ENCODE results near the gene PPP1R37.

The PPP1R37 gene

DNA sequence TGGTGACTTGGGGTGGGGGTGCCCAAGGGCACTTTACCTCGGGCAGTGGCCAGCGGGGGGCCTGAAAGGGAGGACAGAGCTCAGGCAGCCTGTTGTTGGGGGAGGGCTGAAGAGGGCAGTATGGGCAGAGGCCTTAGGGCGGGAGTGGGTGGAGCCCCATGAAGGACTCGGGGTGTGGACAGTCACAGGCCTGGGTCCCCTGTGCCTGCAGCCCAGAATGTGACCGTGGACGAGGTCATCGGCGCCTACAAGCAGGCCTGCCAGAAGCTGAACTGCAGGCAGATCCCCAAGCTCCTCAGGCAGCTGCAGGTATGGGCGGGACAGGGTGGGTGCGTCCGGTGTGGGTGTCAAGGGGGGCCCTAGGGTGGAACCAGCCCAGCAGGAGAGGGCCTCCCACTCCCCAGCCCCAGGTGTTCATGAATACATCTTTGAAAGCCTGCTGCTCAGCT is 45.3 kb downstream of the PPP1R37 start:
- no peak for DNase-seq

GRCh38 chr19:45139286-45140143 is 46.5 kb downstream of the PPP1R37 start:
- no peak for DNase-seq

DNA sequence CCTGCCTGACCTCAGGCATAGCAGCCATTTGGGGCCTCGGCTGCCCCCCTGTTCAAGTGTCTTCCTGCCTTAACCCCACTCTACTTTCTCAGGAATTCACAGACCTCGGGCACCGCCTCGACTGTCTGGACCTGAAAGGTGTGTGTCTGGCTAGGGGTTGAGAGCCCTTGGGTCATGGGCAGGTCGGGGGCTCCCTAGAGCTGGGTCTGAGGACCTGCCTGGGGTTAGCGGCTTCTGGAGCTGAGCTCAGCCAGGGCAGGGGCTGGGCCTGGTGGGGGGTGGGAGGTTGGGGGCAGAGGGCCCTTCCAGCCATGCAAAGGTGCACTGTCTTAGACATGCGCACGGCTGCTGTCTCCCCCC is 47.1 kb downstream of the PPP1R37 start:
- no peak for DNase-seq

GRCh38 chr19:45140533-45140932 is 47.6 kb downstream of the PPP1R37 start:
- no peak for DNase-seq

- DNase-seq, result no peak
Measured at GRCh38 chr19:45141203-45141900, 48.4 kb downstream of the PPP1R37 start.

GRCh38 chr19:45142016-45142725 is 49.2 kb downstream of the PPP1R37 start:
- DNase-seq, result no peak

- no peak for DNase-seq
Measured at GRCh38 chr19:45142726-45143110, 49.7 kb downstream of the PPP1R37 start.

GRCh38 chr19:45144431-45145269 is 51.7 kb downstream of the PPP1R37 start:
- no peak for DNase-seq

- no peak for DNase-seq
Measured at GRCh38 chr19:45145270-45146189, 52.6 kb downstream of the PPP1R37 start.

DNA sequence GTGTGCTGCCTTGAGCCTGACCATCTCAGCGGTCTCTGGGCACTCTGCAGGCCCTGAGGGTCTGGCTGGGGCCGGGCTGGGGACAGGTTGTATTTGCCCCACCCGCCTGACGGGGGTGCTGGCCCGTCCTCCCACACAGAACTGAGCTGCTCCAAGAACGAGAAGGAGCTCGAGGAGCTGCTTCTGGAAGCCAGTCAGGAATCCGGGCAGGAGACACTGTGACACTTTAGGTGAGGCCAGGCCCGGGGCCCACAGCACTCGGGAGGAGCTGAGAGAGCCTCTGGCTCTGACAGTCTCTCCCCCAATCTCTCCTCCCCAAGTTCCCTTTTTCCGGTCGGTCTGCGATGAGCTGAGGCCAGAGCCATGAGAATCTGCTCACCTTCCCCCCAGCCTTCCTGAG is 53.3 kb downstream of the PPP1R37 start:
- no peak for DNase-seq

- DNase-seq, result no peak
Measured at GRCh38 chr19:45146741-45147205, 53.8 kb downstream of the PPP1R37 start.

DNA sequence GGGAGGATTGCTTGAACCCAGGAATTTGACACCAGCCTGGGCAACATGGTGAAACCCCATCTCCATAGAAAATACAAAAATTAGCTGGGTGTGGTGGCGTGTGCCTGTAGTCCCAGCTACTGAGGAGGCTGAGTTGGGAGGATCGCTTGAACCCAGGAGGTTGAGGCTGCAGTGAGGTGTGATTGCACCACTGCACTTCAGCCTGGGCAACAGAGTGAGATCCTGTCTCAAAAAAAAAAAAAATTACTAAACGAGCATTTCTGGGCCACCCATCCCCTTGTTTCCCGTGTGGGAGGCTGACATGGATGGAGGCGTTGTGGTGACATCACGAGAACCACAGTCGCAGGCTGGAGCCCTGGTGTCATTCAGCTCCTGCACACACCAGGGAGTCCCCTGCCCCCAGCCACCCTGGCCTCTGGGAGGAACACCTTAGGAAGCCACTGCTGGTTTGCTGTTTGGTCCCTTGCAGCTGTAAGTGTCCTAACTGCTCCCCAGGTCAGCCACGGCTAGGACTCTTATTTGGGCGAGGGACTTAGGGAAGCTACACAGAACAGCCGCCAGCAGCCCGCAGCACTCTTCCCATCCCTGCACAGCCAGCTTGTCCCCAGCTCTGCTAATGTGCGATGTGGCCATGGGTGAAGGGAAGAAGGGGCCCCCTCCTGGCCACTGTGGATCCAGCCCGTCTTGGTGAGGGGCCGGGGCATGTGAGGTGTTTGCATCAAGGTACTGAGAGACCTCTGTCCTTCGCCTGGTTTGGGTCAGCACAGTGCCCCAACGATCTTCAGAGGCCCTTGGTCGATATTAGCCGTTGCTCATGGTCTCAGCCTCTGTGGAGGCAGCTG is 55.1 kb downstream of the PPP1R37 start:
- DNase-seq, result no peak

- no peak for DNase-seq
Measured at GRCh38 chr19:45149129-45149528, 56.1 kb downstream of the PPP1R37 start.

DNA sequence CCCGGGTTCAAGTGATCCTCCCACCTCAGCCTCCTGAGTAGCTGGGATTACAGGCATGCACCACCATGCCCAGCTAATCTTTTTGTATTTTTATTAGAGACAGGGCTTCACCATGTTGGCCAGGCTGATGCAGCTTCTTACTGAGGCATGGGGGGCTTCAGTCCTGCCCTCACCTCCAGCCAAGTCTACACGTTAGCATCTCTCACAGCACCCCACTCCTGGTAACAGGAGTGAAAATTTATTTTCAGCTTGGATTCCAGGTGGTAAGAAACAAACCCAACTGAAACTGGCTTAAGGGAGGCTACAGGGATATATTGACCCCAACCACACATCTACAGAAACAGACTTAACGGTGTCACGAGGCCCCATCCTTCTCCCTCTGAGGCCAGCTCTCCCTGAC is 57.2 kb downstream of the PPP1R37 start:
- DNase-seq, result no peak

DNA sequence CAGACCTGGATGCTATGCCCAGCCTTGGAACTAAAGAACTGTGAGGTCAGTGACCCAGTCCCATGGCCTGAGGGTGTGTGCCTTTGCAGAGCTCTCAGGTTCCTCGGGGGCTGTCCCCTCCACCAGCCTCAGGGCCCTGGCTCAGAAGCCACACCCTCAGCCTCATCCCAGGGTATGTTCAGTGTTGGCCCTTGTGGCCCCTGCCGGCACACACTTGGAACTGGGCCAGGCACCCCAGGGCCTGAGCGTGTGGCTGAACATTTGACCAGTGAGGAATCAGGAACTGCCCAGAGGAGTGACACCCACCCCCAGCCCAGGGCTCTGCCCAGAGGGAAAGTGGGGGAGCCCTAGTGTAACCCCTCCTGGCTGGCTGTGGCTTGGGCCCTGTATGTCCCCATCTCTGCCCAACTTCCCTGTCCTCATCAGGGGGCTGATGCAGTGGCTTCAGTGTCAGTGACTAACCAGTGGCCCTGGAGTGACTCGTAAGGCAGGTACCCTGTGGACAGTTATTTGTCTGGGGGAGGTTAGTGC is 57.8 kb downstream of the PPP1R37 start:
- no peak for DNase-seq

- DNase-seq, result no peak
Measured at GRCh38 chr19:45151320-45151719, 58.3 kb downstream of the PPP1R37 start.

GRCh38 chr19:45151821-45152503 is 59.0 kb downstream of the PPP1R37 start:
- no peak for DNase-seq

DNA sequence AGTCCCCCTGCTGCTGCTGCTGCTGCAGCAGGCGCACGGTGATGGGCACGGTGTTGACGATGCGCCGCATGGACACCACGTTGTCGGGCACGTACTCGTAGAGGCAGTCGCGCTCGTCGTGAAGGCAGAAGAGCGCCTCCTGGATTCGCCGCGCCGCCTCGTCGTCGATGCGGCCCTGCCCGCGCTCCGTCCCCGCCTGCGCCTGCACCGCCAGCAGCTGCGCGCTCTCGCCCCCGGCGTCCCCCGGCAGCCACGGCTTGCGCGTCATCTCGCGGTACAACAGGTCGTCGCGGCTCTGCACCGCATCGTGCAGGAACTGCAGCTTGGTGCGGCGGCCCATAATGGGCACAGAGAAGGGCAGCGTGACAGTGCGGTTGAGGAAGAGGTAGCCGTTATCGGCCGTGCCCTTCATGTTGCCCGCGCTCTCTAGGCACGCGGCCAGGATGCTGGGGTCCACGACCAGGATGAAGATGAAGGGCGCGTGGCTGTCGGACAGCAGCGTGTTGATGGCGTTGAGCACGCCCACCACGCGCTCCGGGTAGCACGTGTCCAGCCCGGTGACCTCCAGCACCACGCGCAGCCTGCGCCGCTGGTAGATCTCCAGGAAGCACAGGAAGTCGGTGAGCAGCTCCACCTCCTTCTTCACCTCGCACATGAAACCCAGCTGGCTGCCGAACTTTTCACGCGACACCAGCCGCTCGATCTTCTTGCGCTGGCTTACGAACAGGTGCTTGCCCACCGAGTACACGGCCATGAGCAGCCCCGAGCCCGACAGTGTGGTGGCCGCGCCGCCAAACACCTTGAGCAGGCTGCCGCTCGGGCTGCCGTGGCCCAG is 59.7 kb downstream of the PPP1R37 start:
- no peak for DNase-seq
